Stimulated activated naive CD8-positive, alpha-beta T cell treated with anti-CD3 and anti-CD28 coated beads, Interleukin-15, Interleukin-2, amounts not matched to agents 100 ng/mL and 50 ng/mL, for 24 hours (primary cell): ENCODE measurements around the gene SLC7A14.

ENCODE experiments used
- H3K27ac Mint-ChIP-seq: one replicate; pipeline ENCODE4 v1.8.0; 2021; ENCODE audit warnings: mild to moderate bottlenecking, mixed read lengths
- H3K27me3 Mint-ChIP-seq: one replicate; pipeline ENCODE4 v1.8.0; 2021; ENCODE audit warnings: mixed read lengths
- H3K36me3 Mint-ChIP-seq: one replicate; pipeline ENCODE4 v1.8.0; 2021; ENCODE audit warnings: low read depth, mixed read lengths
- H3K4me1 Mint-ChIP-seq: one replicate; pipeline ENCODE4 v1.8.0; 2021; ENCODE audit warnings: low read depth, mixed read lengths
- H3K4me3 Mint-ChIP-seq: one replicate; pipeline ENCODE4 v1.8.0; 2021; ENCODE audit warnings: mild to moderate bottlenecking, mixed read lengths
- H3K9me3 Mint-ChIP-seq: one replicate; pipeline ENCODE4 v1.8.0; 2021; ENCODE audit warnings: mixed read lengths

The SLC7A14 gene

DNA sequence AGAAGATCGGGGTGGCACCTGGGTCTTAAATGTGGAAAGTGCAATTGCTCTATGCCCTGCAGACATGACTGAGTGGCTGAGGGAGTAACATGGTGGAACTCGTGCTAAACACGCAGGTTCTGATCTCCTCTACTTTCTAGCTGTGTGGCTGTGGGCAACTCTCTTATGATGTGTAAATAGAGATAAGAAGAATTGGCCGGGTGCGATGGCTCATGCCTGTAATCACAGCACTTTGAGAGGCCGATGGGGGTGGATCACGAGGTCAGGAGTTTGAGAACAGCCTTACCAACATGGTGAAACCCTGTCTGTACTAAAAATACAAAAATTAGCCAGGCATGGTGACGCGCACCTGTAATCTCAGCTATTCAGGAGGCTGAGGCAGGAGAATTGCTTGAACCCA lies 99.5 kb downstream of the SLC7A14 start:
- no peaks in the 10 kb centered on the region for H3K9me3 Mint-ChIP-seq
- H3K27me3 Mint-ChIP-seq: peaks cover 4% of the 10 kb centered on the region
- no peak overlapping the region for H3K4me3 Mint-ChIP-seq
- no peaks in the 10 kb centered on the region for H3K36me3 Mint-ChIP-seq
- H3K4me1 Mint-ChIP-seq: no peaks in the 10 kb centered on the region
- no peak overlapping the region for H3K27ac Mint-ChIP-seq

DNA sequence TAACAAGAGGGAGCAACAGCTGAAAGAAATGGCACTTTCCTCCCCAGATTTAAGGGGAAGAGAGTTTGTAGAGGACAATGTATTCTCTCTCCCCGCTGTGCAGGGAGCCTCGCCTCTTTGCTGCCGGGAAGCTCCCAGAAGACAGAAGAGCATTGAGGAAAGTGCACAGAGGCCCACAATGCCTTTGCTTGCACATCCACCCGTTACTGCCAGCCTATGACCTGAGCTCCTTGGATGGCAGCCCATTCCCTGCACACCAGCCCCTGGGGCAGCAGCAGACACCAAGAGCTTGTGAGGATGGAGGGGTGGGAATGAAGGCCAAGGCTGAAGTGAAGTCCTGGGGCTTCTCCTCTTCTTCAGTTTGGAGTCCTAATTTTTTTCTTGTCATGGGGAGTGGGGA lies 100.2 kb downstream of the SLC7A14 start:
- no peaks in the 10 kb centered on the region for H3K9me3 Mint-ChIP-seq

DNA sequence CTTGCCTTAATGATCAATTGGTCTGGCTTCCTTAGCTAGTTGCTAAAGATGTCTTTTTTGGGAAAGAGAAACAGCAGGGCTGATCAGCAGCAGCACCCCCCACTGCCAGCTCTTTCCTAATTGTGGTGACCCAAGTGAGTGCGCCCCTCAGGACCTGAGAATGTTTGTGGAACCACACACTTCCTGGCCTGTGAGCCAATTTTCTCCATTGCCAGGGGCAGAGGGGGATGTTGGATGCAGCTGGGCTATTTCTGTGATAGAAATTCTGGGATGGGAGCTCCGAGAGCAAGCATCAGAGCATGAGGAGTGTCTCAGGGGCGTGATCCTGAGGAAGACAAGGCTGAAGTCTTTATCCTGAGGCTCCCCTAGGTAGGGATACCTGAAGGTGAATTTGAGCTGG lies 100.6 kb downstream of the SLC7A14 start:
- Mint-ChIP-seq H3K27ac (no peak overlapping the region), H3K27me3 (peaks cover 4% of the 10 kb centered on the region), H3K4me1 (no peaks in the 10 kb centered on the region), H3K36me3 (no peaks in the 10 kb centered on the region), H3K9me3 (no peaks in the 10 kb centered on the region), H3K4me3 (no peak overlapping the region)

More for the DNA sequence above, 100.2 kb downstream of the SLC7A14 start:
- no peaks in the 10 kb centered on the region for H3K4me1 Mint-ChIP-seq
- H3K27me3 Mint-ChIP-seq: peaks cover 4% of the 10 kb centered on the region
- no peak overlapping the region for H3K4me3 Mint-ChIP-seq
- no peak overlapping the region for H3K27ac Mint-ChIP-seq
- H3K36me3 Mint-ChIP-seq: no peaks in the 10 kb centered on the region

DNA sequence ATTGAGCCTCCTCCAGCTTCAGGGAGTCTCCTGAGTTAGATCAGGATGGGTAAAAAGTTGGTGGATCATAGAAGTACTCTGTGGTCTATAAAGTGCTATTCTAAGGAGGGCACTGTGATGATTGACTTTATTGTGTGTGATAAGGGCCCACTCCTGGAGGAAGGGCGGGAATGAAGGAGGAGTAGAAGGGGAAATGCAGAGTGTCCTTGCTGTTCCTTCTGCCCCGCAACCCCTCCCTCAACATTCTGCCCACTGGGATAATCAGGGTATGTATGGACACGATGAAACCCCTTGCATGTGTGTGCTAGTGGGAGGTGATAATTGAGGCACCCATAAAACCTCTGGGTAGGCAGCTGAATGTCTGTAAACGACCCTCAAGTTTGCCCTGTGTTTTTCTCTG lies 101.0 kb downstream of the SLC7A14 start:
- Mint-ChIP-seq H3K4me1 (no peaks in the 10 kb centered on the region), H3K9me3 (no peaks in the 10 kb centered on the region), H3K4me3 (no peak overlapping the region), H3K36me3 (no peaks in the 10 kb centered on the region), H3K27me3 (peaks cover 4% of the 10 kb centered on the region), H3K27ac (no peak overlapping the region)

DNA sequence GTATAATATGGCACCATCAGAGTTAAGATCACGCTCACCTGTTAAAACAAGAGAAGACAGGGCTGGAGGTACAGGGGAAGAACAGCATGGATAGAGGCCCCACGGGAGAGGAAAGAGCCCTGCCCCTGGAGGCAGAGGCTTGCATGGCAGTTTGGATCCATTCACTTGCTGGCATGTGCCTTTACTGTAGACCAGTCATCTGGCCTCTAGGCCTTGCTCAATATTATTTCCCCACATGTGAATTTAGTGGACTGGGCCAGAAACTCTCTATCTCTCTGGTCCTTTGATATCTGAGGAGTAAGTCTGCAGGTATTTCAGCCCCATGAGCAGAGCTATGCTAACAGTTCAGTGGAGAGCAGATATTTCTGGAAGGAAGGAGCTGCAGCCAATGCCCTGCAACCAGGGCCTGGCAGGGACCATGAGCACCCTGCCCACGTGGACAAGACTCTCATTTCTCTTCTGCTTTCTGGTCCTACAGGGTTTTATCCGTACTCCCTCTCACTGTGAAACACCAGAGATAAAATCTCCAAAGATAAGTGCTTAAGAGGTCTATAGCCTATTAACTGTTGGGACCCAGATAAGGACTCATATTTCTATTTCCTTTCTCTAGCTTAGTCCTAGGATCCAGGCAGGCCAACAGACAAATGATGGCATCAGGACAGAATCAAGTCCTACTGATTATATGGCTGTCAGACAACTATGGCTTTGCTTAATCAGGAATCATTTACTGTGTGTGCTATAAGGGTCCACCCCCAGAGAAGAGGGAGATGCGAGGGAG lies 102.2 kb downstream of the SLC7A14 start:
- Mint-ChIP-seq H3K9me3 (no peaks in the 10 kb centered on the region), H3K4me3 (no peak overlapping the region), H3K36me3 (no peaks in the 10 kb centered on the region), H3K4me1 (no peaks in the 10 kb centered on the region), H3K27me3 (peaks cover 9% of the 10 kb centered on the region), H3K27ac (no peak overlapping the region)

DNA sequence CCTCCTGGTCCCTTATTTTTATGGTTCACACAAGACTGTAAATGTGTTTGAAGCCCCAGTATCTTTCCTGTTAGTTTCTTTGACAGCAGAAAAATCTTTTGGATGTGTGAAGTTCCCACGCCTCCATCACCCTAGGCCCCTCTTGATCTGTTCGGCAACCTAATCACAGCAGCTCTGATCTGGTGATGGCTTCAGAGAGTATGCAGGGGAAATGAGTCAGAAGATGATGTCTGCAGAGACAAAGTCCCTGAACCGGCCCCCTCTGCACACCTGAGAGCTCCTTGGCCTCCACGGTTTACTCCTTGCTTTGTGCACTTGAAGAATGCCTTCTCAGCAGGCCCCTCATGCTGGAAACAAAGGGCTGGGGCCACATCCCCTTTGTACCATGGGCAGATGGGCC lies 103.7 kb downstream of the SLC7A14 start:
- Mint-ChIP-seq H3K4me3 (no peak overlapping the region), H3K36me3 (no peaks in the 10 kb centered on the region), H3K9me3 (no peaks in the 10 kb centered on the region), H3K27me3 (peaks cover 5% of the 10 kb centered on the region), H3K27ac (no peak overlapping the region), H3K4me1 (no peaks in the 10 kb centered on the region)

DNA sequence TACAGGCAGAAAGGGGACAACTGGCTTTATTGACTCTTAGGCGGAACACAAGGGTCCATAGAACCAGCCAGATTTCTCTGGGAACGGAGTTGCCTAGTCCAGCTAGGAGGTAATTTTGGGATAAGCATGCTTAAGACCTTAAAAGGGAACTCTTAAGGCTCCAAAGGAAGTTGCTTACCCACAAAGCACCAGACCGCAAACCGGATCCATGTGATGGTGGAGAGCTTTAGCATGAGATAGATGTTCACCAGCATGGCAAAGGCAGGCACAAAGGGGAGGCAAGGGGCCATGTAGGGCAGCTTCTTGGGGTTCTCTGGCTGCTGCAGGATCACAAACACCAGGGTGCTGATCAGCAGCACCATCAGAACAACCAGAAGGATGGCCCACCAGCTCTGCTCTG lies 105.8 kb downstream of the SLC7A14 start:
- H3K4me3 Mint-ChIP-seq: no peak overlapping the region
- H3K36me3 Mint-ChIP-seq: no peaks in the 10 kb centered on the region
- H3K9me3 Mint-ChIP-seq: no peaks in the 10 kb centered on the region
- no peak overlapping the region for H3K27ac Mint-ChIP-seq
- peaks cover 15% of the 10 kb centered on the region for H3K27me3 Mint-ChIP-seq
- no peaks in the 10 kb centered on the region for H3K4me1 Mint-ChIP-seq

DNA sequence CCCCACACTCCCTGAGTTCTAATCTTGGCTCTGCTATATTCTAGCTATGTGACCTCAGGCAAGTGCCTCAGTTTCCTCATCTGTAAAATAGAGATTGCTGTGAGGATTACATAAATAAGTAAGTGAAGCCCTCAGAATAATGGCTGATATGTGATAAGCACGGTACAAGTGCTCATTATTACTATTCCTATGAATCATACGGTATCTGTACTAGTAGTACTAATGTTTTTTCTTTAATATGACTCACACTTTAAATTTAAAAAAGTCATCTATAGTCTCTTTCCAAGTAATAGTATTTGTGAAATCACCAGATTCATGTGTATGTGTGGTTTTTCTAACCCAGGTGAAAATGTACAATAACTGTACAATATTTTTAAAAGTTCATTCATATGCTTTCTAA lies 108.5 kb downstream of the SLC7A14 start:
- no peaks in the 10 kb centered on the region for H3K4me1 Mint-ChIP-seq

DNA sequence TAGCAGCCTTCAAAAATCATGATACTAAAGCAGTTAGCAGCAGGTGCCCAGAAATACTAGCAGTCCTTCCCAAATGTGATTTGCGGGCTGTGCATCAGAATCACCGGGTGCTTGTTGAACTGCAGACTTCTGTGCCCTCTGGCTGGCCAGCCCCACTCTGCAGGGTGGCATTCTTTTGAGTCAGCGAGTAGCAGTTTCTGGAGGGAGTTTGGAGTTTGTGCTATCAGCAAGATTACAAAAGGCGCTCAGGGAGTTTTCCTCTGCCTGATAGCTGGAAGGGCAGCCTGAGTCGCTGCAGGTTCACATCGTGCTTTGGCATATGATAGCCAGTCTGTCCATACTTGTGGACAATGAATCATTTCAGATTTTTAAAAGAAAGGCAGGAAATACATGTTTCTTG lies 109.6 kb downstream of the SLC7A14 start:
- Mint-ChIP-seq H3K27me3 (peaks cover 32% of the 10 kb centered on the region), H3K4me1 (no peaks in the 10 kb centered on the region), H3K36me3 (no peaks in the 10 kb centered on the region), H3K4me3 (no peak overlapping the region), H3K27ac (no peak overlapping the region), H3K9me3 (no peaks in the 10 kb centered on the region)

More for the DNA sequence above, 108.5 kb downstream of the SLC7A14 start:
- Mint-ChIP-seq H3K36me3 (no peaks in the 10 kb centered on the region), H3K27ac (no peak overlapping the region), H3K4me3 (no peak overlapping the region), H3K27me3 (peaks cover 31% of the 10 kb centered on the region), H3K9me3 (no peaks in the 10 kb centered on the region)

DNA sequence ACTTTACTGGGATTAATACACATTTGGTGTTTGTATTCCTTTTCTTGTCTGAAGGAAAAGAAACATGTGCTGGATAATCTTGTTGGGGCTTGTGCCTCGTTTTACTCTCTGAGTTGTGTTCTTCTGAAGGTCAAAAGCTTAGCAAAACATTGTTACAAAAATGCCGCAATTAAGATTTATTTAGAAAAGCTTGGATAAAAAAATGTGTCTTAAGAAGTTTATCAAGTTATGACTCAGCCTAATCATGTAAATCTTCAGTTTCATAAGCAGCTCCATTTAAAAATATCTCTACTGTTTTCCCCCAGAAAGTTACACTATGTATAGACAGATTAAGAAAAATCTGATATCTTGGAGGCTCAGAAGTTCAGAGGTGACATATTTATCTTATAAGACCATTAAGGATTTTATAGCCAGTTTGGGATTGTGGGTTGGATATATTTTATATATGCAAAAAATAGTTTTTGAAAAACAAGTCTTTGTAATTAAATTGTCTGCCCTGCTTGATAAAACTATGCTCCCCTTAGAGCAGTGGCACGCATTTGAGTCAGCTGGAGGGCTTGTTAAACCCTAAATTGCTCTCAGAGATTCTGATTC lies 110.7 kb downstream of the SLC7A14 start:
- peaks cover 2% of the 10 kb centered on the region for H3K4me1 Mint-ChIP-seq
- H3K4me3 Mint-ChIP-seq: no peak overlapping the region
- H3K27ac Mint-ChIP-seq: no peak overlapping the region
- H3K9me3 Mint-ChIP-seq: no peaks in the 10 kb centered on the region
- H3K27me3 Mint-ChIP-seq: peaks cover 42% of the 10 kb centered on the region
- no peaks in the 10 kb centered on the region for H3K36me3 Mint-ChIP-seq

DNA sequence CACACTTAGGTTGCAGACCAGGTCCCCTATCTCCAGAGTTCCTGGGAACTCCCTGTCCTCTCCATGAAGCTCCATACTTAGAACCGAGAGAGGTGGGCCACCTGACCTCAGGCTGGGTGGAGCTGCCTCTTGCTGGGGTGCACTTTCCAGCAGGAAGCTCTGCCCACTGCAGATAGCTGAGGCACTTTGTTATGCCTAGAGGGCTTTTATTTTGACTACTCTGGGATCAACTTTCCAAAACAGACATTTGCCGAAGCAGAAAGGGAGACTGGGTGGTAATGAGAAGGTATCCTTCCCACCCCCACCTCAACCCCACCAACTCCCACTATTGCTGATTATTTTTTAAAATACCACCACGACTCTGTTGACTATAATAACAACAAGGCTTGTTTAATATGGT lies 112.5 kb downstream of the SLC7A14 start:
- H3K27ac Mint-ChIP-seq: no peak overlapping the region
- H3K36me3 Mint-ChIP-seq: no peaks in the 10 kb centered on the region
- peaks cover 11% of the 10 kb centered on the region for H3K4me1 Mint-ChIP-seq
- no peak overlapping the region for H3K4me3 Mint-ChIP-seq
- no peaks in the 10 kb centered on the region for H3K9me3 Mint-ChIP-seq
- H3K27me3 Mint-ChIP-seq: peaks cover 45% of the 10 kb centered on the region

DNA sequence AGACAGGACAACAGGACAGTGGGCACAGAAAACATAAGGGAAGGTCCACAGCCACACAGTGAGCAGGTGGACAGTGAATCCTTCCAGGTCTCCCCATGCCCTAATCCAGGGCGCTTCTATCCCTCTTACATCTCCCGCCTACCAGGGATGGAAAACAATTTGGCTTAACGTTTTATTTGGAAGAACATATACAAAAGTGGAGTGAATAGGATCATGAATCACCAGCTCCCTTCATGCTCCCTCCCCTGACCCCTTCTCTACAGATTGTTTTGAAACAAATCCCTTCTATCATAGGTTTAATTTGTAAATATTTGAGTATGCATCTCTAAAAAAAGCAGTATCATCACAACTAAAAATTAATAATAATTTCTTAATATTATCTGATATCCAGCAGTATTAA lies 114.7 kb downstream of the SLC7A14 start:
- H3K9me3 Mint-ChIP-seq: no peaks in the 10 kb centered on the region
- H3K27me3 Mint-ChIP-seq: peaks cover 49% of the 10 kb centered on the region
- no peaks in the 10 kb centered on the region for H3K36me3 Mint-ChIP-seq
- no peak overlapping the region for H3K27ac Mint-ChIP-seq
- peaks cover 11% of the 10 kb centered on the region for H3K4me1 Mint-ChIP-seq
- no peak overlapping the region for H3K4me3 Mint-ChIP-seq

DNA sequence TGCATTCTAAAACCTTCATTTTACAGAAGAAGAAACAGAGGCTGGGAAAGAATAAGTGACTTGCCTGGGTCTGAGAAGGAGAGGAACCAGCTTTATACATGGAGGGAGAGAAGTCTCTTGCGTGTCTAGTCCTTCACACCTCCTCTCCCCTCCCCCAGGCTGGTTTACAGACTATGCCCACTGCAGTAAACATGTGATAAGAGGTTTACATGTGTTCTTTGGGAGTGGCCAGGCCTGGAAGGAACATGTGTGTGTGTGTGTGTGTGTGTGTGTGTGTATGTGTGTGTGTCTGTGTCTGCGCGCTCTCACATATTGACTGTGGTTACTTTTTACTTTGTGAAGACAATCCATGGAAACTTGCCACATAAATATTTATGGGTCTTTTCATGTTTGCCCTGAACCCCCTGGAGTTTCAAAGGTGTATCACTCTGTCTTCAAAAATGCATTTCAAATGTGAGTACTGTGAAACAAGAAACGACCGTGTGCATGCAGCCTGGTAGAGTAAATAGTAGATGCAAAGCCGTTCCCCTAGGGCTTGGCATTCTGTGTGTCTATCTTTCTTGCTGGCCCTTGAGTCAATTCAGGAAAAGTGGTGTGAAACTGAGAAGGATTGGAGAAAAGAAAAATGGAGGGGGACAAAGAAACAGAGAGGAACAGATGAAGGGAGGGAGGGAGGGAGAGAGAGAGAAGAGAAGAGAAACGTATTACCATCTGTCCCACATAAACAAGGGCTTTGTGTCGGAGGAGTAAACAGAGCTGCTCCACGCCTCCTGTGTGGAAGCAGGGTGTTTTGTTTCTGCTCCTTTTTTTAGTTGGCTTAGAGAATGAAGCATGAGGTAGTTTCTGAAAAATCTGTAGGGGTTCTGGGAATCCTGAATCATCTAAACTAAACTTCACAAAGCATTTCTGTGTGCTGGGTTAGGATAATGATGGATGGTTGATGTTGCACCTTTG lies 115.5 kb downstream of the SLC7A14 start:
- H3K27ac Mint-ChIP-seq: no peak overlapping the region
- no peak overlapping the region for H3K4me3 Mint-ChIP-seq
- H3K9me3 Mint-ChIP-seq: no peaks in the 10 kb centered on the region
- H3K27me3 Mint-ChIP-seq: peaks cover 44% of the 10 kb centered on the region
- H3K4me1 Mint-ChIP-seq: peaks cover 11% of the 10 kb centered on the region
- H3K36me3 Mint-ChIP-seq: no peaks in the 10 kb centered on the region

DNA sequence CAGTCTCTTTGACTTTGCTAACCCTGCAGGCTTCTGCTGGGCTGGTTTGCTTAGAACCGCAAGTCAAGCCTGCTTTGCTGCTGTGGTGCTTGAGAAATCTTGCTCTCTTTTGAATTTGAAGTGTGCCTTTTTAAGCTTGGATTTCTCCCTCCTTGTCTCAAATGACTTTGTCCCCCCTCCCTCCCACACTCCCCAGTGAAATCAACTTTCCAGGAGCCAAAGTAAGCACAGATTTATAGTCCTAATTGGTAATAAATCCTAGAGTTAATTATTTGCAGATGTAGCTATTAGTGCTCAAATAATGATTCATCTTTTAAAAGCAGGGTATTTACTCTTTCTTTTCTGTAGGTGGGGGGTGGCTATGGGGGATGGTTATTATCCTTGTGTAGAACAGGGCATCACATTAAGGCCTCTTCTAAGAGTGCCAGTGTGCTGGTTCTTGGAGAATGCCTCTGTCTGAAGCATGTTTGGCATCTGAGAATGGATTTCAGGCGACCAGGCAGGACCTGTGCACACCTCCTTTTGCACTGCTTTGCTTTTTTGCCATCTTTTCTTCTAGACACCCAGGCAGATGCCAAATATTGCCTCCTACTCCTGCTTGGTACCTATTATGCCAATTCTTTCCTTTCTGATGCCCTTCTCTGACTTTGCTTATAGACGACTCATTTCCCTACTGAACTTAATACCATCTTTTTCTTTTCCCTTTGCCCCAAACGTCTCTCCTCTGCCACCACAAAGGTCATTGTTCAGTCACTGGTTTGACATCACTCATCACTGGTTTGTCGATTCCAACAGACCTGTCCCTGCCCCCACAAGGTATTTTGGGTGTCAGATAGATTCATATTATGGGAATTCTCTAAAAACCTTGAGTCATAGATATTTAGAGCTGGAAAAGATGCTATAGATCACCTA lies 116.5 kb downstream of the SLC7A14 start:
- Mint-ChIP-seq H3K4me1 (peaks cover 11% of the 10 kb centered on the region), H3K27me3 (peaks cover 38% of the 10 kb centered on the region), H3K4me3 (no peak overlapping the region), H3K9me3 (no peaks in the 10 kb centered on the region), H3K27ac (no peak overlapping the region), H3K36me3 (no peaks in the 10 kb centered on the region)
